ENCODE results near the gene RAB4B.
"Not testable (repeated sequence)": the region's sequence is repeated elsewhere in the genome, so short reads cannot be mapped to it uniquely, and the experiment has no call there.

Gene RAB4B

DNA sequence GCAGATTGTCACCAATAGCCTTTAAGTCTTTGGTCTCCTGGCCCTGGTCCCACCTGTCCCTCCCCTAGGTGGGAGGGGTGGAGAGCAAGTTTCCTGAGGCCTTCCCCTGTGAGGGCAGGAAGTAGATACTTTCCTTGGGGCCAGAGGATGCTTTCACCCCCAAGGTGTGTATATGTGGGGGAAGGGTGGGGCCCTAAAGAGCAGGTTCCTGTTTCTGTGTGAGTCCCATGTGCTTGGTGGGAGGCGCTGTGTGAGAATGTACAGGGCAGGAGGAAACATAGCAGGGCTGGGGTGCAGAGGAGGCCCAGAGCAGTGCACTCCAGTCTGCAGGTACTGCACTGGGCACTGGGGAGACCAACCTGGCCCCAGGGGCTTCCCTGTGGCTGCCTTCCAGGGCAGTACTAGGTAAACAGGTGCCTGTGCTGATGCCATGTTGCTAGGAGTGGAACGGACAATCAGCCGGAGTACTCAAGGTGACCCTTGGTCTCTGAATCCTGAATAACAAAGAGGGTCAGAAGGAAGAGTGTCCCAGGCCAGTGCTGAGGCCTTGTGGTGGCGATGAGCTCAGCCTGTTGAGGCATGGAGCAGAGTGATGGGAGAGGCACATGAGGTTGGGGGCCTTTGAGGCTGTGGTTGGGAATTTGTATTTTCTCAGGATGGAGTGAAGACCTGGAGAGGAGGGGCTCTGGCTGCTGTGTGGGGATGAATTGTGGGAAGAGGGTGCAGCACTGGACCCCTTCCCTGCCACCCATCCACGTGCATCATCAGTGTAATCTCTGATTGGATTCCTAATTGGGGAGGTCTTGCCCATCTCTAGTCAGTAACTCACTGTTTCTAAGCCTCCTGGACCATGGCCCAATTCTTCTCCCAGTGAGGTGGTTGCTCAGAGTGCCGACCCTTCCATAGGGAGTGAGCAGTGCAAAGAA is 26.1 kb downstream of the RAB4B start:
- no peak for DNase-seq (ENCODE audit: low spot score)

DNA sequence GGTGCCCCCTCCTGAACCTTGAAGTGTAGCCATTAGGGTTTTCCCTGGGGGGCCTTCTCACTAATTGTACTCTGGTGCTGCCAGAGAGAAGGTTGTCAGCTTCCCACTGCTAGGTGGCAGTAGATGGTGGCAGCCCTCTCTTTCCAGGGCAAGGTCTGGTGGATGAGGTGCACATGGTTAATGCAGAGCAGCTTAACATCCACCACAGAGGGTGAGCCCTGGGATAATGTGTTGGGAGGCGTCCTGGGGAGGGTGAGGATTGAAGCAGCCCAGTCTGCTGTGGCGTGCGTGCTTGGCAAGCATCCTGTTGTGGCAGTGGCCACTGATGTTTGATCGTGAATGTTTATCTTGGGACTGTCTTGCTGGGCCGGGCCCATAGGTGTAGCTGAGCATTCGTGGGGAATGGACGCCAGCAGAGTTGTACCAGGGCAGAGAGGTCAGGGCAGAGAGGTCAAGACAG is 26.8 kb downstream of the RAB4B start:
- no peak for DNase-seq (ENCODE audit: low spot score)

DNA sequence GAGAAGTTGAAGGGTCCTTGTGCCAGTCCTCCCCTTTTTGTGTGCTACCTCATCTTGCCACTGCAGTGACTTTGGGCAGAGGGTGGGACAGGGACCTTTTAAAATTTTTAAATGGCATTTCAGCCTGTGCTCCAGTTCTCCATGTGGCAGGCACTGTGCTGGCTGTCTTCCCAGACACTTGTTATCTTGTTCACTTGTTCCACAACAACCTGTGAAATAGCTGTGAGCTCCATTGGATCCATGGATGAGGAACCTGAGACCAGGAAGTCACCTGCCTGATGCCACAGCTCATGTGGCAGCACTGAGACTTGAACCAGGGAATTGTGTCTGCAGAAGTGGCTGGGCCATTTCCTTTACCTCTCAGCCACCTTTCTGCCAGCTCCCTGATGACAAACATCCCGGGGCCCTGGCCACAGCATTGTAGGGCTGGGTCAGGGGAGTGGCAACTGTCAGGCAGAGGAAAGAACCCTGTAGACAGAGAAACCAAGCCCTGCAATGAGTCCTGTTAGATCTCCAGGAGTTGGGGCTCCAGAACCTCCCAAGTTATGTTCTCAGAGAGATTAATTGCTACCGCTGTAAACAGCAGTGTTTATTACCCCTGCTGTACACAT is 27.3 kb downstream of the RAB4B start:
- DNase-seq (ENCODE audit: low spot score), result no peak

DNA sequence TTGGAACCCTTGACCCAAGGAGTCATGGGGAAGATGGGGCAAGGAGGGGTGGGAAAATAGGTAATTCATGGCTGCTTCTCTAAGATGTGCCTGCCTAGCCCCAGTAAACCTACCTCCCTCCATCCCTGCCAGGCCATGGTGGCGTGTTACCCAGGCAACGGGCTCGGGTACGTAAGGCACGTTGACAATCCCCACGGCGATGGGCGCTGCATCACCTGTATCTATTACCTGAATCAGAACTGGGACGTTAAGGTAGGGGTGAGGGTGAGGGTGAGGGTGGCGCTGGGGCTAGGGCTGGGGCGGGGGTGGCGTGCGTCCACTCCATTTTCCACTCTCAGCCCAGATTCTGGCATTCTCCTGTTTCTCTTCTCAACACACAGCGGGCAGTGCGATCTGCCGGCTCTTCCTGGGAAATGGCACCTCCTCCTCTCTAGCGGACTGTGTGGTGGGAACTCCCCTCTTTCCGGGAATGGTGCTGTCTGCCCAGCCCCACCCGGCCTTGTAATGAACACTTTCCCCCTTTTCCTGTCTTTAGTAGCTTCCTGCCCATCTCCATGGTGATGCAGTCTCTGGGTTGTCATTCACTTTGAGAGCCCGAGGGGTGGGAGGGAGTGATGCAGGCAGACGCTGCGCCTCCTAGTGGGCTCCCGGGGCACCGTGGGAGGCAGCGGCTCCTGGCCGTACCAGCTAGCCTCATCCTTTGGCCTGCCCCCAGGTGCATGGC is 28.5 kb downstream of the RAB4B start:
- peak; percentile 93 for DNase-seq (ENCODE audit: low spot score)

DNA sequence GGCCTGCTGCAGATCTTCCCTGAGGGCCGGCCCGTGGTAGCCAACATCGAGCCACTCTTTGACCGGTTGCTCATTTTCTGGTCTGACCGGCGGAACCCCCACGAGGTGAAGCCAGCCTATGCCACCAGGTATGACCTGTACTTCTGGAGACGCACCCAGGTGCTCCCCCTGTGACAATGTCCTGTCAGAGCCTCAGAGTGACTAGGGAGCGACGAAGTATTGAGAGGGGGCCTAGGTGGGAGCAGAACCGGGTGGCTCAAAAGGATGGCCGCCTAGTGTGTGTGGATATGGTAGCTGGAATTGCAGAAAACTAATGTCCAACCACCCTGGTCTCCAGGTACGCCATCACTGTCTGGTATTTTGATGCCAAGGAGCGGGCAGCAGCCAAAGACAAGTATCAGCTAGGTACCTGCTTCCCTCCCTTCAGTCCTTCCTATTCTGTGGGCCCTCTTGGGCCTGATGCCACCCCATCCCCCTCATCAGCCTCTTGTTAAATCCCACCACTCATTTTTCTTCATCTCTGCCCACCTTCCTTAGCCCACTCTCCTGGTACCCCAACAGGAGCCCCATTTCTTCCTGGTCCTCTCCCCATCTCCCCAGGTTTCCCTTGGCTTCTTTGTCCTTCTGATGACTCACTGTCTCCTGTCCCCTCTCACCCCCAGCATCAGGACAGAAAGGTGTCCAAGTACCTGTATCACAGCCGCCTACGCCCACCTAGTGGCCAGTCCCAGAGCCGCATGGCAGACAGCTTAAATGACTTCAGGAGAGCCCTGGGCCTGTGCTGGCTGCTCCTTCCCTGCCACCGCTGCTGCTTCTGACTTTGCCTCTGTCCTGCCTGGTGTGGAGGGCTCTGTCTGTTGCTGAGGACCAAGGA is 29.3 kb downstream of the RAB4B start:
- DNase-seq (ENCODE audit: low spot score), result no peak

DNA sequence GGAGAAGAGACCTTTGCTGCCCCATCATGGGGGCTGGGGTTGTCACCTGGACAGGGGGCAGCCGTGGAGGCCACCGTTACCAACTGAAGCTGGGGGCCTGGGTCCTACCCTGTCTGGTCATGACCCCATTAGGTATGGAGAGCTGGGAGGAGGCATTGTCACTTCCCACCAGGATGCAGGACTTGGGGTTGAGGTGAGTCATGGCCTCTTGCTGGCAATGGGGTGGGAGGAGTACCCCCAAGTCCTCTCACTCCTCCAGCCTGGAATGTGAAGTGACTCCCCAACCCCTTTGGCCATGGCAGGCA is 29.9 kb downstream of the RAB4B start:
- no peak for DNase-seq (ENCODE audit: low spot score)

DNA sequence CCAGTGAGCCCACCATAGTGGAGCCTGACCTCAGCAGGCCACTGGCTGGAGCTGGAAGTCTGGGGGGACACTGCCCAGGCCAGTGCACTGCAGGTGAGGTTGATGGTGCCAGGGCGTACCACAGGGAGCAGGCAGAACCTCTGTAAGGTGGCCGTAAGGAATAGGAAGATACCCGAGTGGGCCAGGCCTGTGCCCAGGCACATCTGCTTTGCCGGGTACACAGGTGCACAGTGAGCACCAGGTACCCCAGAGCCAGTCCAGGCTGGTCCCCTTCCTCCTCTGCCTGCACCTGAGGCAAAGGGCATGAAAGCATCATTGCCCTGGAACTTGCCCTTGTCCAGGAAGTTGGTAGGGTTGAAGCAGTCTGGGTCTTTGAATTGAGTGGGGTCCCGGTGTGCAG is 30.4 kb downstream of the RAB4B start:
- DNase-seq (ENCODE audit: low spot score), result no peak

DNA sequence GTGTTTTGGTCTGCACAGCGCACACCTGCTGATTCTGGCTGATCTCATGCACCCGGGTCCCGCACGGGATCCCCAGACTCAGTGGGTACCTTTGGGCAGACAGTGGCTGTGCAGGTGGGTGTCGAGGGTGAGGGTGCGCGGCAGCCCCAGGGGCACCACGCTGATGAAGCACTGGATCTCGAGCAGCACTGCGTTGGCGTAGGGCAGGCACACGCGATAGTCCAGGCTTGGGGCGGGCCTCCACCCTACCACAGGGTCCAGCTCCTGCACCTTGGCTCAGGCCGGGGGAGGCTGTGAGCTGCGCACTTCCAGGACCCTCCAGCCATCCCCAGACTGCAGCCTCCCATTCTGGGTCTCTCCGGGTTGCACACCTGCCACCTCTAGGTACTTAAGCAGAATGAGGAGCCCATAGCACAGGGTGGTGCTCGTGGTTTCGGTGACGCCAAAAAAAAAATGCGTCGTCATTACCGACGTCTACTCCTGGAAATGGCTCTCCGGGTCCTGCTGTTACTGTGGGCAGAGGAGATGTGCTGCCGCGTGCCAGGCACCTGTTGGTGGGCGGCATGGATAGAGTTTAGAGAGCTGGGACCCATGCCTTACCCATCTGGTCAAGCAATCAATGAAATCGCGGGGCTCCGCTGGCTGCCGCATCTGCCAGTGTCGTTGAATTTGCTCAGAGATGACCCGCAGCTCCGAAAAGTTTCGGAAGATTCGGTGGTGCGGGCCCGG is 31.5 kb downstream of the RAB4B start:
- DNase-seq (ENCODE audit: low spot score), result no peak

DNA sequence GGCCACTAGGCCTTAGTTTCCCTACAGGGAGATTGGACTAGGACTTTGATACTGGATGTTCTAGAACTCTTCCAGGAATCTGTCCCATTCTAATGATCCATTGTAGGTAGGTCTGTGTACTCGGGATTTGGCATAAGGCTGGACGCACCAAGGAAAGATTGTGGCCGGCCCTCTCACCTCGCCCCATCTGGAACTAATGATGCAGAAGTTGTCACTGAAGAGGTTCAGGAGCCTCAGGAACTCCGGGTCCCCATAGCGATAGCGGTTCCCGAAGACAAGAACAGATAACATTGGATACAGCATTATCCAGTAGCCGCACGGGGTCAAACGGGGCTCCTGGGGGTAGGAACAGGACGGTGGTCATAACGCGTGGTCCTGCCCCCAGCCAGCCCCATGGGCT is 32.1 kb downstream of the RAB4B start:
- DNase-seq (ENCODE audit: low spot score), result no peak

DNA sequence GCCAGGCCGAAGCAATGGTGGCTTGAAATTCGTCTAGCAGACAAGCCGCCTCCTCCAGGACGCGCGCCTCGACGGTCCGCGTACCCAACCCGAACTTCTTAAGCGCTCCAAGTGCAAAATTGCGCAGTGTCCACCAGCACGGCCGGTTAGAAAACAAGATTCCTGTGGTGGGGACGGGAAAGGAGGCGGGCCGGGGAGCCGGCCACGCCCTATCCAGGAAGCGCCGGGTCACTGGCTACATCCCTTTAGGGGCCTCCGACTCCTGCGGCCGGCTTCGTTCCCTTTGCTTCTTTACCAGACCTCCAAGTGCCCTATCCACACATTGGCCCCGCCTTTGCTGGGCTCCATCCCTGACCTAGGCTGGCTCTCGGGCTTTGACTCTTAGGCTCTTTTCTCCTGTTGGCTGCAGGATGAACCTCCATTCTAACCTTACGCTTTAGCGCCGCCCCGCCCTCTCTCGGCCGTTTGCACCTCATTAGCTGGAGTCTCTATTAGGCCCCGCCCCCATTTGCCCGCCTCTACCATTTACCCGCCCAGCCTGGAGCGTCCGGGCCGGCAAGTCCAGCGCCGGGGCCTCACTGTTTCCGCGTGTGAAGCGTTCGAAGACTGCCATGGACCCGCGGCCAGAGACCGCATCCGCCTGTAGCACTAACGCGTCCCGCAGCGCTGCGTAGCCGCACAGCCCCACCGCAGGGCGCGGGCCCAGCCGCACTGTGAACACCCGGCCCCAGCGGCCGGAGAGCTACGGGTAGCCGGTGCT is 32.8 kb downstream of the RAB4B start:
- DNase-seq (ENCODE audit: low spot score), result peak; percentile 64

DNA sequence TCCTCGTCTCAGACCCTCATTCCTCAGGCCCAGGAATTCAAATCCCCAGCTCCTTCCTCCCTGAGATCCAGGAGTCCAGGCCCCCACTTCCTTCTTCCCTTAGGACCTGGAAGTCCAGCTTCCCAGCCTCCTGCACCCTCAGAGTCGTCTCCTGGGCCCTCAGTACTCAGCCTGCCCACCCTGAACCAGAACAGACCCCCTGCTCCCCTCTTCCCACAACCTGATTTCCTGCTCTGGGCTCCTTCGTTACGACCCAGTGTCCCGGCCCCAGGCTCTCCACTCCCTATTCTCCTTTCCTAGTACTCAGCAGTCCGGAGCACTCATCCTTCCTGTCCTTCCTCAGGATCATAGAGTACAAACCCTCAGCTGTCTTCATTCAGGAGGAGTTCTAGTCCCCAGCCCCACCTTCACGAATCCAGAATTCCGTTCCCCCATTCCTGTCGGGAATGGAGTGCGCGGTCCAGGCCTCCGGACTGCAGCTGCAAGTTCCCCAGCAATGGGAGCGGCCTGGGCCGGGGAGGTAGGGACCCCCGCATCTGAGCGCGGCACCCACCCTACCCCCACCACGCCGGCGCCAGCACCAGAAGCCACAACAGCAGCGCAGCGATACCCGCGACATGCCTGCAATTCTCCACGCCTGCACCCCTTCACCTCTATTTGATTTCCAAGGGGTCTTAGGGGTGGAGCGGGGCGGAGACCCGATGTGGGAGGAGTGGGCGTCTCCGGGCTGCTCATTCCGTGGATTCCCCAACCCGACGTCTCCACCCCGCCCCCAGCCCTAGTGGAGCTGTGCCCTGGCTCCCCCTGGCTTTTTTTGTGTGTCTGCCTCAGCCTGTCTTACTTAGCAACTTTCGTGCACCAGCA is 33.7 kb downstream of the RAB4B start:
- DNase-seq (ENCODE audit: low spot score), result no peak

DNA sequence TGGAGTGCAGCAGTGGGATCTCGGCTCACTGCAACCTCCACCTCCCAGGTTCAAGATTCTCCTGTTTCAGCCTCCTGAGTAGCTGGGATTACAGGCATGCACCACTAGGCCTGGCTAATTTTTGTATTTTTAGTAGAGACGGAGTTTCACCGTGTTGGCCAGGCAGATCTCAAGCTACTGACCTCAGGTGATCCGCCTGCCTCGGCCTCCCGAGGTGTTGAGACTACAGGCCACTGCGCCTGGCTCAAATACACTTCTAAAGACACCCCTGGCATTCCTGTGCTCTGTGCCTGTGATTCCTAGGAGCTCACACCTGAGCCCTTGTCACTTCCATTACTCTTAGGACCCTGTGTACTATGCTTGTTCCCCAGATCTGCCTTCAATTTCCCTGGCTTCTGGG is 34.5 kb downstream of the RAB4B start:
- not testable (repeated sequence) for DNase-seq (ENCODE audit: low spot score)

DNA sequence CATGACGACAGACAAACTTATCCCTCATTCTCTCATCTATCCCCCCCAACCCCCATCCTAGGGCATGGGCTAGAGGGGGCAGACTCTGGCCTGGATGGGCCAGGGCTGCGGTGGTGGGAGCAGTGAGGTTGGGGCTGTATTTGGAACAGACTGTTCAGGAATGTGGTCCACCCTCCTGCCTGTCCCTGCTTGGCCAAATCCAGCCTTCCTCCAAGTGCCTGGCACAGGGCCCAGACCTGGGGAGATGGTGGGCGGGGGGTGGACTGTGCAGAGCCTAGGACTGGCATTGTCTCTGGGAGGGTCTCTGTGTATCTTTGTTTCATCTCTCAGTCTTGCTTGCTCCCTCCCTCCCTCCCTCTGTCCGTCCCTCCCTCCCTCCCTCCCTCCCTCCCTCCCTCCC is 35.1 kb downstream of the RAB4B start:
- DNase-seq (ENCODE audit: low spot score), result no peak

DNA sequence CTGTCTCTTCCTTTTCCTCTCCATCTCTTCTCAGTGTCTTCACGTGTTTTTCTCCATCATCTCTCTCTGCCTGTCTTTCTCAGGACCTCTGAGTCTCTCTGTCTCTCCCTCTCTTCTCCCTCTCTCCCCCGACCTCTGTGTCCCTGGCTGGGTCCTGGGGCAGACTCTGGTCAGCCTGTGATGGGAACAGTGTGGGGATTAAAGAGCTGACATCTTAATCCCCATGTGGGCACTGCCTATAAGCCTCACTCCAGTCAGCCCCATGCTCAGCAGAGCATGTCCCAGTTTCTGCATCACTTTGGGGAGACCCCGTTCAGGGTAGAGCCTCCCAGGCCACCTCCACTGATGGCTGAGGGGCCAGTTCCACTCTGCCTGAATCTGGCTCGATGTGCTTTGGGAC is 37.2 kb downstream of the RAB4B start:
- no peak for DNase-seq (ENCODE audit: low spot score)

DNA sequence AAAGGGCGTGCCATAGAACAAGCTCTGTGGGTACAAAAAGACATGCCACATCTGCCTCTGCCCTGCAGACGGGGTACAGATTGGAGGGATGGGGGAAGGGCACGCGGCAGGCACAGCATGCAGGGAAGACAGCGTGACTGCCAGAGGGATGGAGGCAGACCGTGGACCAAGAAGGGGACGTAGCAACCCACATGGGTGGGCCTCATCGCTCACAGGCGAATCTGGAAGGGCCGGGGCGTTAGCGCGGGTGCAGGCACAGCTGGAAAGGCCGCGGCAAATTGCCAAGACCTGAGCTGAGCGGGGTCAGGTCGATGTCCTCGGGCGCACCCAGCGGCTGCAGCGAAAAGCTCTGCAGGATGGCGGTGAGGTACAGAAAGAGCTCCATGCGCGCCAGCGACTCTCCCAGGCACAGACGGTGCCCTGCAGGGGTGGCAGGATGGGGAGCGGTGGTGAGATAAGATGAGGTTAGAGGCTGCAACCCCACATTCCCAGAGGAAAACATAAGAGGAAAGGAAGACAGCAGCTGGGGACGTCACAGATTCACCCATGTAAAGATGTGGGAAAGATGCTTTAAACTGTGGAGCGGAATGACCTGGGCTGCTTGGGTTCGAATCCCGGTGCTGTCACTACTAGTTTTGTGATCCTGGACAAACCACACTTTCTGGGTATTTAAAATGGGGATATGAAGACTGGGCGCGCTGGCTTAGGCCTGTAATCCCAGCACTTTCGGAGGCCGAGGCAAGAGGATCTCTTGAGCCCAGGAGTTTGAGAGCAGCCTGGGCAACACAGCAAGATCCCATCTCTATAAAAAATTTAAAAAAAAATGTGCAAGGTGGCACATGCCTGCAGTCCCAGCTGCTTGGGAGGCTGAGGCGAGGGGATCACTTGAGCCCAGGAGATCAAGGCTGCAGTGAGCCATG is 40.7 kb downstream of the RAB4B start:
- DNase-seq (ENCODE audit: low spot score), result not testable (repeated sequence)

DNA sequence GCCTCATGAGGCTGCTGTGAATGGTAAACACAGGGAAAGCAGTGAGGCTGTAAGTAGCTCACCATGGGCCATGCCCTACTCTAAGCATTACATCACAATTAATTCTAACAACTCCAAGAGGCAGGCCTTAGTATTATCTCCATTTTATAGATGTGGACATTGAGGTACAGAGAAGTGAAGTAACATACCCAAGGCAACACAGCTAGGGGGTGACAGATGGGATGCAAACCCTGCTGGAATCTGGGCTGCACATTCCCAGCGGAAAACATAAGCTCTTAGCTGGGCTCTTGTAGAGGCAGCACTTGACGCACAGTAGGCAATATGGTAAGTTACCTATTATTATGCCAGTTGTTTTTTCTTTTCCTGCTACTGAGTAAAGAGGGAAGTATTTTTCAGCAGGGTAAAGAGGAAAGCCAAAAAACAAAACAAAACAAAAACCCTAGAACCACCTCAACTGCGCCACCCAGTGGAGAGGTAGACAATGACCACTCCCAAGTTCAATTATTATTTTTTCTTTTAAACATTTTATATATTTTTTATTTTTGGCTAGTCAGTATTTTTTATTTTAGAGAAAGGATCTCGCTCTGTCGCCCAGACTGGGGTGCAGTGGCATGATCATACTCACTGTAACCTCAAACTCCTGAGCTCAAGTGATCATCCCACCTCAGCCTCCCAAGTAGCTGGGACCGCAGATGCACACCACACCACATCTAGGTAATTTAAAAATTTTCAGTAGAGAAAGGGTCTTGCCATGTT is 41.6 kb downstream of the RAB4B start:
- DNase-seq (ENCODE audit: low spot score), result not testable (repeated sequence)

DNA sequence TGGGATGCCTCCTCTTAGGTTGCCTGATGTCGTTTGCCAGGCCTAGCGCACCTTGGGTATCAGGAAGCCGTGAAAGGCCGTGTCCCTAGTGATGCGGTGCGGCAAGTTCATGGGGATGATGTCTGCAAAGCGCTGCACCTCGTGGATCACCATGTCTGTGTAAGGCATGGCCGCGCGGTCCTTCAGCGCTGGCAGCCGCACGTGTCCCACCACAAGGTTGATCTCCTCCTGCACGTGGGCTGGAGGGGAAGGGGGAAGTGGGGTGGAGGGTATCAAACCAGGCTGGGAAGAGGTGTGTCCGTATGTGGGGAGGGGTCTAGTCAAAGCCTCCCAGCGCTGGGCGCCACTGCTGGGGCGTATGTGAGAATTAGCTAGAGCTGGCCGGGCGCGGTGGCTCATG is 44.1 kb downstream of the RAB4B start:
- DNase-seq (ENCODE audit: low spot score), result no peak

Data from GM03348 (cell line).